HepG2 (cell line): ENCODE measurements around the gene PLLP. TPM values are rescaled to one million over a fixed set of nuclear protein-coding genes. Genes with fewer than 3 reads are reported as not detected.

Experiments used
- ATAC-seq: fragments of 200-7000 bp; cut with Tn5 transposase; 3 replicates; pipeline ENCODE4 v1.9.1; 2020; ENCODE audit warnings: mild to moderate bottlenecking, moderate library complexity
- BruUV-seq: library from RNA; stranded (reverse); fragments of 400-500 nt; replicated peaks from 2 replicates; lab custom pipeline; 2021; lab: Mats Ljungman, UMichigan
- CTCF ChIA-PET: fragments of 300-600 bp; formaldehyde crosslinking; extraction: SDS; loops from one replicate; lab custom pipeline; 2021; ENCODE audit warnings: low total read pairs, inconsistent platforms, low intra/inter-chr PET ratio; lab: Yijun Ruan, JAX
- POLR2A ChIA-PET: fragments of 350-600 bp; sonication (Branson Sonifier 250); formaldehyde crosslinking; loops from one replicate; lab custom pipeline; 2020; ENCODE audit warnings: antibody characterized with exemption, inconsistent platforms; lab: Yijun Ruan, JAX
- DNase-seq: peaks from one replicate; pipeline ENCODE4 v3.0.0-alpha.2; 2015; ENCODE audit warnings: low spot score
- FAIRE-seq: peaks from 3 replicates; lab custom pipeline; 2011; peaks lifted over from hg19 to GRCh38; lab: Jason Lieb, UNC
- H2AFZ ChIP-seq: one replicate; pipeline ENCODE4 v1.6.1; 2011; ENCODE audit warnings: low read length, inconsistent platforms
- H3K27ac ChIP-seq: fragments of 300-600 bp; 3 replicates; pipeline ENCODE4 v1.8.0; 2011; ENCODE audit warnings: mixed run types, mild to moderate bottlenecking, mixed read lengths, low read length, inconsistent platforms; ENCODE audit not compliant: insufficient read depth; ENCODE audit errors: extremely low read length
- H3K27me3 ChIP-seq, 2 experiments: fragments of 200-600 bp in 1 of 2; 2 replicates in 1 of 2; 3 replicates in 1 of 2; pipeline versions ENCODE4 v1.6.0 to v1.8.0; 2011; ENCODE audit warnings: low read length in 2 of 2, mild to moderate bottlenecking in 2 of 2, moderate library complexity in 2 of 2, inconsistent platforms in 1 of 2; ENCODE audit not compliant: insufficient read depth in 2 of 2, control insufficient read depth in 1 of 2
- H3K36me3 ChIP-seq, 2 experiments: fragments of 200-600 bp in 1 of 2; replicated peaks in 1 of 2; 2 replicates in 1 of 2; 3 replicates in 1 of 2; pipeline versions ENCODE4 v1.5.1 to v1.8.0; 2011; ENCODE audit warnings: low read length in 2 of 2, inconsistent platforms in 1 of 2; ENCODE audit not compliant: insufficient read depth in 2 of 2, control insufficient read depth in 1 of 2
- H3K4me1 ChIP-seq: 2 replicates; pipeline ENCODE4 v1.5.1; 2012; ENCODE audit warnings: low read length, inconsistent platforms; ENCODE audit not compliant: insufficient read depth
- H3K4me2 ChIP-seq: 2 replicates; pipeline ENCODE4 v1.6.0; 2011; ENCODE audit warnings: low read depth, low read length, inconsistent platforms
- H3K4me3 ChIP-seq, 3 experiments: fragments of 200-600 bp in 1 of 3; sonication (generic), shearing (Covaris generic) in 1 of 3; replicated peaks in 1 of 3; 2 replicates each; pipeline ENCODE4 v1.5.1; 2011 to 2016; ENCODE audit warnings: low read length in 3 of 3, inconsistent platforms in 2 of 3, low read depth in 2 of 3, mild to moderate bottlenecking in 2 of 3, control low read depth in 1 of 3, mixed read lengths in 1 of 3; ENCODE audit not compliant: insufficient read depth in 1 of 3
- H3K79me2 ChIP-seq: one replicate; pipeline ENCODE4 v1.6.1; 2011; ENCODE audit warnings: low read length, inconsistent platforms; ENCODE audit not compliant: insufficient read depth
- H3K9ac ChIP-seq: 2 replicates; pipeline ENCODE4 v1.6.0; 2011; ENCODE audit warnings: mild to moderate bottlenecking, low read depth, low read length, inconsistent platforms; ENCODE audit not compliant: insufficient read depth
- H3K9me3 ChIP-seq: 2 replicates; pipeline ENCODE4 v1.5.1; 2012; ENCODE audit warnings: mild to moderate bottlenecking, low read length
- H4K20me1 ChIP-seq: 2 replicates; pipeline ENCODE4 v1.6.0; 2011; ENCODE audit warnings: inconsistent platforms, mild to moderate bottlenecking, low read length, moderate library complexity; ENCODE audit not compliant: insufficient read depth
- ARNT2 ChIP-seq: sonication (generic); formaldehyde crosslinking; IDR thresholded peaks from 2 replicates; pipeline ENCODE4 v1.8.0; 2022; ENCODE audit warnings: mild to moderate bottlenecking, low read depth, missing genetic modification reagents, moderate library complexity
- ZFYVE20 ChIP-seq: sonication (generic); formaldehyde crosslinking; IDR thresholded peaks from 2 replicates; pipeline ENCODE4 v1.8.0; 2023; ENCODE audit warnings: low read depth, mild to moderate bottlenecking, moderate library complexity, missing genetic modification reagents, borderline replicate concordance
- ZNF232 ChIP-seq: sonication (generic); formaldehyde crosslinking; IDR thresholded peaks from 2 replicates; pipeline ENCODE4 v1.4.0; 2020; ENCODE audit warnings: missing genetic modification reagents, borderline replicate concordance
- WGBS: methylation state at CpG from one replicate; pipeline ENCODE4 v1.1.6; 2017; ENCODE audit warnings: low lambda C conversion rate; 5-methylcytosine and 5-hydroxymethylcytosine counted together
- in situ Hi-C: cut with HindIII; loops from 2 replicates; pipeline ENCODE4 v1.10.0; 2017; ENCODE audit warnings: low pct_unique_long_range_greater_than_20kb; ENCODE audit not compliant: extremely low pct_ligation_motif_present
- intact Hi-C: fragments of 100-400 bp; cut with micrococcal nuclease; formaldehyde crosslinking; loops from one replicate; pipeline ENCODE4 v1.10.0; 2022; ENCODE audit not compliant: unreplicated experiment
- polyA plus RNA-seq, 8 experiments: library from polyadenylated mRNA; depleted of rRNA in 3 of 8; stranded (reverse) in 7 of 8; unstranded in 1 of 8; fragments of >200 nt; fragmentation: Illumina TruSeq in 4 of 8; extraction: Trizol in 4 of 8; gene quantifications; 2 replicates each; pipeline versions ENCODE4 v1.2.1 to v1.2.3, GENCODE V29; 2011 to 2016; ENCODE audit warnings: low read depth in 4 of 8, missing spikeins in 1 of 8, mixed read lengths in 1 of 8; ENCODE audit not compliant: insufficient read depth in 1 of 8
- total RNA-seq, 5 experiments: library from RNA; depleted of rRNA; stranded (reverse); fragments of >200 nt; fragmentation: Illumina TruSeq; extraction: Trizol; gene quantifications; 2 replicates each; pipeline ENCODE4 v1.2.3, GENCODE V29; 2016; ENCODE audit warnings: low read depth in 1 of 5
- TF ChIP-seq, protein P1 (sequence below), 2 experiments: sonication (generic) in 1 of 2; formaldehyde crosslinking in 1 of 2; IDR thresholded peaks; 2 replicates each; pipeline versions ENCODE4 v1.4.0 to v1.6.1; 2016 to 2020; ENCODE audit warnings: borderline replicate concordance in 1 of 2, low read depth in 1 of 2, mild to moderate bottlenecking in 1 of 2, missing genetic modification reagents in 1 of 2

The PLLP gene
- total and polyA plus RNA-seq, 2 of the 13 experiments (the other 11 are each of a cell fraction or from before 2014, with no cell fraction given), result 60.6 to 127 TPM

DNA sequence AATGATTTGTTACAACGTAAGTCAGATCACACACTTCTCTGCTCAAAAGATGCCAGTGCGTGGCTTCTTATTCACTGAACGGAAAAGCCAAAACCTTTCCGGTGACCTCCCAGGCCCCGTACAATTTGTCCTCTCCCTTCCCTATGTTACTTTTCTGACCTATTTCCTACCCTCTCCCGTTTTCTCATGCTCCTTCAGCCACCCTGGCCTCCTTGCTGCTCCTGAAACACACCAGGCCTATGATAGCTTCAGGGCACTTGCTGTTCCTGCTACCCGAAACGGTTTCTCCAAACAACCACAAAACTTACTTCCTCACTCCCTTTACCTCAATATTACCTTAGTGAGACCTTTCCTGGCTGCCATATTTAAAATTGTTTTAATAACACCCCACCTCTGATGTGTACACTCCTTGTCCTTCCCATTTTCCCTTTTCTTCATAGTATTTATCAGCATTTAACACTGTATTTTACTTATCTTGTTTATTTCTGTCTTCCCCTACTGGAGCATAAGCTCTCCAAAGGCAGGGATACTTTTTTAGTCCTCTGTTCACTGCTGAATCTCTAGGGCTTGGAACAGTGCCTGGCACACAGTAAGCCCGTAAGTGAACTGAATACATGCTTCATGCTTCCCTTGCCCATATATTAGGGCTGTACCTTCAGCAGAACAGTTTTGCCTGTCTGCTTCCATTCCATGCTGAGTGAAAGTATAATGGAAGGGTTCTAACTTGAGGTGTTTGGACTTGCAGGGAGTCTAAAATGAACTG, 50.3 kb downstream of the PLLP start:
- Histone ChIP-seq H3K4me1 (no peaks in the 10 kb centered on the region), H3K4me2 (no peak overlapping the region), H3K4me3 (no peak overlapping the region), H3K9ac (no peak overlapping the region), H3K79me2 (no peaks in the 10 kb centered on the region), H3K9me3 (no peaks in the 10 kb centered on the region), H3K27me3 (no peaks in the 10 kb centered on the region), H3K27ac (no peak overlapping the region), H2AFZ (no peak overlapping the region), H4K20me1 (no peaks in the 10 kb centered on the region), H3K36me3 (peaks cover 42 to 77% of the 10 kb centered on the region in 2 experiments)
- WGBS, result 98% methylated on average over 9 of the region's 9 CpGs
- DNase-seq (no peak), ATAC-seq (no peak), FAIRE-seq (no peak)
- in situ Hi-C loops (no loop called here), intact Hi-C loops (no loop called here)
- TF ChIP-seq ZFYVE20 (CRISPR knock-in tag), result no peak
- TF ChIP-seq, protein P1, sequence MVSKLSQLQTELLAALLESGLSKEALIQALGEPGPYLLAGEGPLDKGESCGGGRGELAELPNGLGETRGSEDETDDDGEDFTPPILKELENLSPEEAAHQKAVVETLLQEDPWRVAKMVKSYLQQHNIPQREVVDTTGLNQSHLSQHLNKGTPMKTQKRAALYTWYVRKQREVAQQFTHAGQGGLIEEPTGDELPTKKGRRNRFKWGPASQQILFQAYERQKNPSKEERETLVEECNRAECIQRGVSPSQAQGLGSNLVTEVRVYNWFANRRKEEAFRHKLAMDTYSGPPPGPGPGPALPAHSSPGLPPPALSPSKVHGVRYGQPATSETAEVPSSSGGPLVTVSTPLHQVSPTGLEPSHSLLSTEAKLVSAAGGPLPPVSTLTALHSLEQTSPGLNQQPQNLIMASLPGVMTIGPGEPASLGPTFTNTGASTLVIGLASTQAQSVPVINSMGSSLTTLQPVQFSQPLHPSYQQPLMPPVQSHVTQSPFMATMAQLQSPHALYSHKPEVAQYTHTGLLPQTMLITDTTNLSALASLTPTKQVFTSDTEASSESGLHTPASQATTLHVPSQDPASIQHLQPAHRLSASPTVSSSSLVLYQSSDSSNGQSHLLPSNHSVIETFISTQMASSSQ (IDR thresholded peaks at IDR 0.05; ENCODE audit: low read depth), result no peak
- TF ChIP-seq, protein P1 (CRISPR knock-in tag; IDR thresholded peaks at IDR 0.05; ENCODE audit: borderline replicate concordance), result no peak
- TF ChIP-seq ZNF232 (CRISPR knock-in tag), result no peak
- no peak for TF ChIP-seq ARNT2 (CRISPR knock-in tag)
- BruUV-seq, result no TSS peak
- ChIA-PET POLR2A (no interaction called here), CTCF (no interaction called here)
